Common myeloid progenitor, CD34-positive (primary cell): ENCODE measurements around the gene KIF1A.

Experiments used
- CTCF ChIA-PET: fragments of 350-600 bp; sonication (Branson Sonifier 250); formaldehyde crosslinking; loops from one replicate; lab custom pipeline; 2021; ENCODE audit warnings: antibody characterized with exemption; lab: Charles Lee
- POLR2A ChIA-PET: fragments of 350-600 bp; sonication (Branson Sonifier 250); formaldehyde crosslinking; loops from one replicate; lab custom pipeline; 2021; ENCODE audit warnings: antibody characterized with exemption; lab: Charles Lee
- DNase-seq, 3 donors: peaks; one replicate each; pipeline versions ENCODE4 v3.0.0 to v3.0.0-alpha.2; 2013
- H3K27ac ChIP-seq, 2 experiments: 1 replicate in 1 of 2; 2 replicates in 1 of 2; pipeline ENCODE4 v1.7.0; 2013; ENCODE audit warnings: inconsistent platforms in 2 of 2, low read length in 2 of 2, mild to moderate bottlenecking in 2 of 2, low read depth in 1 of 2, moderate library complexity in 1 of 2; ENCODE audit not compliant: severe bottlenecking in 2 of 2, insufficient read depth in 1 of 2, poor library complexity in 1 of 2
- H3K27me3 ChIP-seq, 5 experiments: replicated peaks in 2 of 5; 1 replicate in 3 of 5; 2 replicates in 2 of 5; pipeline versions ENCODE4 v1.6.1 to v1.7.0; 2013; ENCODE audit warnings: low read length in 4 of 5, mild to moderate bottlenecking in 2 of 5, moderate library complexity in 2 of 5, inconsistent platforms in 1 of 5; ENCODE audit not compliant: insufficient read depth in 5 of 5, control insufficient read depth in 4 of 5
- H3K36me3 ChIP-seq, 4 experiments: 1 replicate in 2 of 4; 2 replicates in 2 of 4; pipeline versions ENCODE4 v1.6.1 to v1.7.0; 2013; ENCODE audit warnings: low read length in 3 of 4, control low read depth in 1 of 4, mild to moderate bottlenecking in 1 of 4; ENCODE audit not compliant: control insufficient read depth in 4 of 4, insufficient read depth in 4 of 4
- H3K4me1 ChIP-seq, 4 experiments: 1 replicate in 3 of 4; 2 replicates in 1 of 4; pipeline versions ENCODE4 v1.6.1 to v1.7.1; 2013; ENCODE audit warnings: low read length in 3 of 4, mild to moderate bottlenecking in 3 of 4, control low read depth in 1 of 4, inconsistent platforms in 1 of 4, moderate library complexity in 1 of 4; ENCODE audit not compliant: control insufficient read depth in 4 of 4, insufficient read depth in 4 of 4; ENCODE audit errors: control extremely low read depth in 1 of 4
- H3K4me3 ChIP-seq, 7 experiments: 1 replicate in 4 of 7; 2 replicates in 3 of 7; pipeline versions ENCODE4 v1.5.1 to v1.7.0; 2013; ENCODE audit warnings: mild to moderate bottlenecking in 7 of 7, low read length in 6 of 7, moderate library complexity in 6 of 7, inconsistent platforms in 2 of 7, low read depth in 2 of 7, control low read depth in 1 of 7; ENCODE audit not compliant: insufficient read depth in 4 of 7, control insufficient read depth in 1 of 7; ENCODE audit errors: extremely low read depth in 1 of 7
- H3K9me3 ChIP-seq, 5 experiments: 1 replicate in 4 of 5; 2 replicates in 1 of 5; pipeline versions ENCODE4 v1.6.1 to v1.7.1; 2013; ENCODE audit warnings: low read length in 4 of 5, mild to moderate bottlenecking in 2 of 5, inconsistent platforms in 1 of 5, low read depth in 1 of 5, moderate library complexity in 1 of 5; ENCODE audit not compliant: control insufficient read depth in 4 of 5, insufficient read depth in 2 of 5; ENCODE audit errors: control extremely low read depth in 1 of 5
- WGBS: methylation state at CpG from one replicate; pipeline ENCODE4 v1.1.5; 2013; ENCODE audit not compliant: insufficient coverage; 5-methylcytosine and 5-hydroxymethylcytosine counted together

The KIF1A gene

GRCh38 chr2:240793313-240794177, 26.5 kb downstream of the KIF1A start:
- H3K27me3 ChIP-seq = peaks cover 0 to 7% (median 2%) of the 10 kb centered on the region in 5 experiments
- H3K36me3 ChIP-seq = no peaks in the 10 kb centered on the region
- 90% methylated on average over 19 of the region's 21 CpGs for WGBS
- no peak overlapping the region for H3K27ac ChIP-seq
- H3K4me3 ChIP-seq = no peak overlapping the region
- no peak for DNase-seq
- no peaks in the 10 kb centered on the region for H3K4me1 ChIP-seq
- ChIA-PET CTCF (interaction anchor here (1.8 kb wide), 1 partner anchor 17 kb away, joined by 4 read pairs; no protein-coding TSS in a partner anchor), POLR2A (no interaction called here)
- no peaks in the 10 kb centered on the region for H3K9me3 ChIP-seq

- H3K4me3 ChIP-seq = no peak overlapping the region
- WGBS = 89% methylated on average over 17 of the region's 19 CpGs
- H3K27ac ChIP-seq = no peak overlapping the region
- DNase-seq = no peak
- H3K27me3 ChIP-seq = peaks cover 0 to 5% (median 0%) of the 10 kb centered on the region in 5 experiments
- POLR2A ChIA-PET = interaction anchor here (0.6 kb wide), 1 partner anchor 35 kb away, joined by 4 read pairs; no protein-coding TSS in a partner anchor
- no peaks in the 10 kb centered on the region for H3K9me3 ChIP-seq
- H3K4me1 ChIP-seq = no peaks in the 10 kb centered on the region
- H3K36me3 ChIP-seq = no peaks in the 10 kb centered on the region
- CTCF ChIA-PET = interaction anchor here (1.8 kb wide), 1 partner anchor 17 kb away, joined by 4 read pairs; no protein-coding TSS in a partner anchor
These were observed 27.2 kb downstream of the KIF1A start for GRCh38 chr2:240792629-240793312.

- no peaks in the 10 kb centered on the region for H3K4me1 ChIP-seq
- H3K27ac ChIP-seq = no peak overlapping the region
- ChIA-PET POLR2A (interaction anchor here (0.6 kb wide), 1 partner anchor 35 kb away, joined by 4 read pairs; no protein-coding TSS in a partner anchor), CTCF (interaction anchor here (1.8 kb wide), 1 partner anchor 16 kb away, joined by 4 read pairs; no protein-coding TSS in a partner anchor)
- DNase-seq = no peak
- no peaks in the 10 kb centered on the region for H3K9me3 ChIP-seq
- 95% methylated on average over 6 of the region's 15 CpGs for WGBS
- H3K4me3 ChIP-seq = no peak overlapping the region
- peaks cover 0 to 3% (median 0%) of the 10 kb centered on the region in 5 experiments for H3K27me3 ChIP-seq
- no peaks in the 10 kb centered on the region for H3K36me3 ChIP-seq
These were observed 28.0 kb downstream of the KIF1A start for GRCh38 chr2:240791821-240792628.

GRCh38 chr2:240791221-240791800, 28.7 kb downstream of the KIF1A start:
- Histone ChIP-seq H3K9me3 (no peaks in the 10 kb centered on the region), H3K36me3 (no peaks in the 10 kb centered on the region), H3K4me3 (no peak overlapping the region), H3K27ac (no peak overlapping the region), H3K4me1 (no peaks in the 10 kb centered on the region), H3K27me3 (peaks cover 0 to 3% (median 0%) of the 10 kb centered on the region in 5 experiments)
- no peak for DNase-seq
- 88% methylated on average over 9 of the region's 19 CpGs for WGBS
- POLR2A ChIA-PET = no interaction called here
- CTCF ChIA-PET = interaction anchor here (1.8 kb wide), 1 partner anchor 15 kb away, joined by 4 read pairs; no protein-coding TSS in a partner anchor

GRCh38 chr2:240790370-240791220, 29.4 kb downstream of the KIF1A start:
- H3K9me3 ChIP-seq = no peaks in the 10 kb centered on the region
- H3K27ac ChIP-seq = no peak overlapping the region
- 96% methylated on average over 19 of the region's 21 CpGs for WGBS
- H3K36me3 ChIP-seq = no peaks in the 10 kb centered on the region
- no peak for DNase-seq
- CTCF ChIA-PET = no interaction called here
- POLR2A ChIA-PET = no interaction called here
- no peak overlapping the region for H3K4me3 ChIP-seq
- no peaks in the 10 kb centered on the region for H3K4me1 ChIP-seq
- peaks cover 0 to 3% (median 0%) of the 10 kb centered on the region in 5 experiments for H3K27me3 ChIP-seq
